Trophoblast cell (in vitro differentiated cells and primary cell): ENCODE measurements around the gene TM7SF3.
A peak's percentile ranks its signal among the peaks of the same experiment; 100 is the strongest.
"Not testable (repeated sequence)": the region's sequence is repeated elsewhere in the genome, so short reads cannot be mapped to it uniquely, and the experiment has no call there.

Experiments
- DNase-seq, 2 donors: peaks; one replicate each; pipeline ENCODE4 v3.0.0-alpha.2; 2016
- H2AFZ ChIP-seq: 2 replicates; pipeline ENCODE4 v1.6.1; 2013; ENCODE audit warnings: low read length, moderate library complexity, mild to moderate bottlenecking; ENCODE audit not compliant: insufficient read depth, poor library complexity
- H2AK5ac ChIP-seq: 2 replicates; pipeline ENCODE4 v1.6.1; 2013; ENCODE audit warnings: mild to moderate bottlenecking, low read length
- H2BK120ac ChIP-seq: 2 replicates; pipeline ENCODE4 v1.6.1; 2013; ENCODE audit warnings: low read length, mild to moderate bottlenecking, moderate library complexity; ENCODE audit not compliant: insufficient read depth, poor library complexity
- H2BK12ac ChIP-seq: 2 replicates; pipeline ENCODE4 v1.6.1; 2013; ENCODE audit warnings: mild to moderate bottlenecking, low read length, moderate library complexity
- H2BK5ac ChIP-seq: 2 replicates; pipeline ENCODE4 v1.6.1; 2013; ENCODE audit warnings: low read length, low read depth, moderate library complexity, mild to moderate bottlenecking; ENCODE audit not compliant: poor library complexity
- H3K14ac ChIP-seq: 2 replicates; pipeline ENCODE4 v1.6.1; 2013; ENCODE audit warnings: mild to moderate bottlenecking, low read length
- H3K18ac ChIP-seq: 2 replicates; pipeline ENCODE4 v1.6.1; 2013; ENCODE audit warnings: mild to moderate bottlenecking, low read length
- H3K23ac ChIP-seq: 2 replicates; pipeline ENCODE4 v1.6.1; 2013; ENCODE audit warnings: low read length
- H3K27ac ChIP-seq: 2 replicates; pipeline ENCODE4 v1.5.1; 2013; ENCODE audit warnings: low read depth, mild to moderate bottlenecking, inconsistent platforms, low read length, moderate library complexity
- H3K27me3 ChIP-seq: 2 replicates; pipeline ENCODE4 v1.6.1; 2013; ENCODE audit warnings: inconsistent platforms, mild to moderate bottlenecking, low read length, moderate library complexity; ENCODE audit not compliant: insufficient read depth
- H3K36me3 ChIP-seq, 2 experiments: 1 replicate in 1 of 2; 2 replicates in 1 of 2; pipeline ENCODE4 v1.6.1; 2013; ENCODE audit warnings: low read length in 2 of 2, mild to moderate bottlenecking in 2 of 2, moderate library complexity in 1 of 2; ENCODE audit not compliant: insufficient read depth in 2 of 2, control insufficient read depth in 1 of 2
- H3K4ac ChIP-seq: 2 replicates; pipeline ENCODE4 v1.6.1; 2013; ENCODE audit warnings: low read depth, mild to moderate bottlenecking, low read length, moderate library complexity
- H3K4me1 ChIP-seq, 2 experiments: 1 replicate in 1 of 2; 2 replicates in 1 of 2; pipeline ENCODE4 v1.6.1; 2013; ENCODE audit warnings: low read length in 2 of 2, mild to moderate bottlenecking in 2 of 2, moderate library complexity in 1 of 2; ENCODE audit not compliant: insufficient read depth in 2 of 2, control insufficient read depth in 1 of 2
- H3K4me2 ChIP-seq: 2 replicates; pipeline ENCODE4 v1.6.1; 2013; ENCODE audit warnings: inconsistent platforms, mild to moderate bottlenecking, low read length, moderate library complexity
- H3K4me3 ChIP-seq: 2 replicates; pipeline ENCODE4 v1.5.1; 2013; ENCODE audit warnings: mild to moderate bottlenecking, low read depth, low read length, inconsistent platforms
- H3K79me1 ChIP-seq: one replicate; pipeline ENCODE4 v1.6.1; 2013; ENCODE audit warnings: low read length
- H3K79me2 ChIP-seq: 2 replicates; pipeline ENCODE4 v1.6.1; 2013; ENCODE audit warnings: low read length, mild to moderate bottlenecking; ENCODE audit not compliant: control insufficient read depth, insufficient read depth, poor library complexity
- H3K9ac ChIP-seq: 2 replicates; pipeline ENCODE4 v1.6.1; 2013; ENCODE audit warnings: mild to moderate bottlenecking, low read length
- H3K9me3 ChIP-seq: 2 replicates; pipeline ENCODE4 v1.6.1; 2013; ENCODE audit warnings: low read depth, mild to moderate bottlenecking, control low read depth, inconsistent platforms, low read length; ENCODE audit not compliant: insufficient read depth
- H4K12ac ChIP-seq: 2 replicates; pipeline ENCODE4 v1.6.1; 2013; ENCODE audit warnings: low read depth, mild to moderate bottlenecking, low read length, moderate library complexity
- H4K8ac ChIP-seq: 2 replicates; pipeline ENCODE4 v1.6.1; 2013; ENCODE audit warnings: low read depth, mild to moderate bottlenecking, low read length, moderate library complexity
- H4K91ac ChIP-seq: one replicate; pipeline ENCODE4 v1.6.1; 2013; ENCODE audit warnings: low read depth, mild to moderate bottlenecking, low read length, moderate library complexity
- WGBS: extraction: QIAGEN DNeasy Blood & Tissue Kit; methylation state at CpG from one replicate; pipeline ENCODE4 v1.1.7; 2013; ENCODE audit warnings: missing lambda C conversion rate; ENCODE audit not compliant: insufficient read length, insufficient coverage; ENCODE audit errors: extremely low coverage; 5-methylcytosine and 5-hydroxymethylcytosine counted together

The TM7SF3 gene

GRCh38 chr12:27048822-27049752 lies 34.9 kb upstream of the TM7SF3 start:
- H3K27ac ChIP-seq, result no peak overlapping the region
- H3K9me3 ChIP-seq, result no peaks in the 10 kb centered on the region
- H2BK5ac ChIP-seq, result no peak overlapping the region
- no peak overlapping the region for H3K18ac ChIP-seq
- no peak overlapping the region for H3K4me2 ChIP-seq
- DNase-seq, result peak; percentile 2 to 61
- WGBS, result no CpG with 5 or more reads among the region's 4 CpGs
- no peaks in the 10 kb centered on the region for H3K79me1 ChIP-seq
- no peak overlapping the region for H4K91ac ChIP-seq
- H3K27me3 ChIP-seq, result no peaks in the 10 kb centered on the region
- H3K14ac ChIP-seq, result no peak overlapping the region
- no peaks in the 10 kb centered on the region for H3K79me2 ChIP-seq
- H3K4me1 ChIP-seq, result no peaks in the 10 kb centered on the region
- no peak overlapping the region for H4K12ac ChIP-seq
- no peak overlapping the region for H2AK5ac ChIP-seq
- no peak overlapping the region for H4K8ac ChIP-seq
- no peak overlapping the region for H2BK120ac ChIP-seq
- H3K4me3 ChIP-seq, result no peak overlapping the region
- no peak overlapping the region for H2BK12ac ChIP-seq
- H3K23ac ChIP-seq, result no peak overlapping the region
- H3K36me3 ChIP-seq, result no peaks in the 10 kb centered on the region
- no peak overlapping the region for H2AFZ ChIP-seq
- no peak overlapping the region for H3K4ac ChIP-seq
- H3K9ac ChIP-seq, result no peak overlapping the region

- not testable (repeated sequence) for H3K23ac ChIP-seq, H2BK12ac ChIP-seq, H3K4me1 ChIP-seq, H2BK5ac ChIP-seq, H3K79me1 ChIP-seq, H4K12ac ChIP-seq, H3K27ac ChIP-seq, H3K79me2 ChIP-seq, H4K8ac ChIP-seq, H2AFZ ChIP-seq, H3K18ac ChIP-seq, H3K4me2 ChIP-seq, H3K4ac ChIP-seq, H3K4me3 ChIP-seq, DNase-seq, H2AK5ac ChIP-seq, H3K9ac ChIP-seq, H3K36me3 ChIP-seq, H3K9me3 ChIP-seq, H2BK120ac ChIP-seq, H3K27me3 ChIP-seq, H4K91ac ChIP-seq, H3K14ac ChIP-seq
- WGBS, result no CpG with 5 or more reads among the region's 1 CpG
Measured at GRCh38 chr12:27042018-27042417, 27.8 kb upstream of the TM7SF3 start.

GRCh38 chr12:27040637-27041036 lies 26.5 kb upstream of the TM7SF3 start:
- not testable (repeated sequence) for H3K4me2 ChIP-seq, DNase-seq, H3K9ac ChIP-seq, H3K27ac ChIP-seq, H3K4me1 ChIP-seq, H3K4me3 ChIP-seq, H3K79me2 ChIP-seq, H2BK120ac ChIP-seq, H4K8ac ChIP-seq, H3K27me3 ChIP-seq, H2AK5ac ChIP-seq, H3K23ac ChIP-seq, H4K12ac ChIP-seq, H3K18ac ChIP-seq, H4K91ac ChIP-seq, H3K36me3 ChIP-seq, H3K79me1 ChIP-seq, H3K9me3 ChIP-seq, H2BK12ac ChIP-seq, H3K4ac ChIP-seq, H2BK5ac ChIP-seq, H3K14ac ChIP-seq, H2AFZ ChIP-seq
- WGBS, result no CpG with 5 or more reads among the region's 4 CpGs

GRCh38 chr12:27034607-27035293 lies 20.6 kb upstream of the TM7SF3 start:
- no peaks in the 10 kb centered on the region for H3K4me1 ChIP-seq
- H4K91ac ChIP-seq, result no peak overlapping the region
- H2BK5ac ChIP-seq, result no peak overlapping the region
- H3K36me3 ChIP-seq, result peaks cover 5 to 8% of the 10 kb centered on the region in 2 experiments
- H3K9ac ChIP-seq, result no peak overlapping the region
- H3K4me3 ChIP-seq, result no peak overlapping the region
- DNase-seq, result peak; percentile 87 to 89
- H3K23ac ChIP-seq, result no peak overlapping the region
- H2BK120ac ChIP-seq, result no peak overlapping the region
- H3K27ac ChIP-seq, result no peak overlapping the region
- H3K79me1 ChIP-seq, result no peaks in the 10 kb centered on the region
- H3K14ac ChIP-seq, result no peak overlapping the region
- no peak overlapping the region for H2AK5ac ChIP-seq
- no peak overlapping the region for H3K4ac ChIP-seq
- H4K12ac ChIP-seq, result no peak overlapping the region
- no peak overlapping the region for H2AFZ ChIP-seq
- H4K8ac ChIP-seq, result no peak overlapping the region
- no peak overlapping the region for H2BK12ac ChIP-seq
- no peak overlapping the region for H3K4me2 ChIP-seq
- no peaks in the 10 kb centered on the region for H3K79me2 ChIP-seq
- no peaks in the 10 kb centered on the region for H3K9me3 ChIP-seq
- no peaks in the 10 kb centered on the region for H3K27me3 ChIP-seq
- WGBS, result no CpG with 5 or more reads among the region's 21 CpGs
- H3K18ac ChIP-seq, result no peak overlapping the region
